ENCODE data around the gene CD274.
"Not testable (repeated sequence)": the region's sequence is repeated elsewhere in the genome, so short reads cannot be mapped to it uniquely, and the experiment has no call there.

The CD274 gene

GRCh38 chr9:5450359-5451091 is at the start of gene CD274:
CD274 (plus strand) TSS chr9:5450542; CDS start chr9:5456114, 5,572 bp downstream.
- peak; percentile 70 for DNase-seq

- DNase-seq = no peak
These were observed 48.1 kb upstream of the CD274 start for GRCh38 chr9:5402217-5402616.

GRCh38 chr9:5408596-5408995 is 41.7 kb upstream of the CD274 start:
- DNase-seq = no peak

GRCh38 chr9:5416953-5417352 is 33.4 kb upstream of the CD274 start:
- DNase-seq = no peak

GRCh38 chr9:5418481-5418880 is 31.9 kb upstream of the CD274 start:
- DNase-seq = no peak

GRCh38 chr9:5419987-5420386 is 30.4 kb upstream of the CD274 start:
- DNase-seq = no peak

- no peak for DNase-seq
These were observed 29.2 kb upstream of the CD274 start for GRCh38 chr9:5421163-5421562.

GRCh38 chr9:5422276-5422675 is 28.1 kb upstream of the CD274 start:
- no peak for DNase-seq

GRCh38 chr9:5425006-5425628 is 25.2 kb upstream of the CD274 start:
- DNase-seq = no peak

GRCh38 chr9:5427005-5427404 is 23.3 kb upstream of the CD274 start:
- no peak for DNase-seq

GRCh38 chr9:5428172-5428571 is 22.2 kb upstream of the CD274 start:
- no peak for DNase-seq

- no peak for DNase-seq
These were observed 21.4 kb upstream of the CD274 start for GRCh38 chr9:5428794-5429528.

- DNase-seq = no peak
These were observed 20.3 kb upstream of the CD274 start for GRCh38 chr9:5429873-5430564.

- no peak for DNase-seq
These were observed 19.4 kb upstream of the CD274 start for GRCh38 chr9:5430912-5431311.

GRCh38 chr9:5432890-5433289 is 17.5 kb upstream of the CD274 start:
- DNase-seq = not testable (repeated sequence)

GRCh38 chr9:5433328-5433727 is 17.0 kb upstream of the CD274 start:
- DNase-seq = not testable (repeated sequence)

- not testable (repeated sequence) for DNase-seq
These were observed 16.2 kb upstream of the CD274 start for GRCh38 chr9:5433841-5434810.

GRCh38 chr9:5435912-5436311 is 14.4 kb upstream of the CD274 start:
- no peak for DNase-seq

GRCh38 chr9:5436441-5436840 is 13.9 kb upstream of the CD274 start:
- DNase-seq = no peak

- peak; percentile 86 for DNase-seq
These were observed 12.8 kb upstream of the CD274 start, which contains the start of gene PLGRKT for GRCh38 chr9:5437254-5438216. PLGRKT (minus strand) TSS chr9:5437925; CDS start chr9:5431977, 5,948 bp downstream.

Data from activated gamma-delta T cell treated with Interleukin-2 at 50 U/mL for 16 hours (primary cell).